Small intestine (tissue), 7 donors: ENCODE measurements around the gene GRHPR. TPM values are rescaled to one million over a fixed set of nuclear protein-coding genes. Genes with fewer than 3 reads are reported as not detected.

ENCODE experiments used
- DNase-seq, 2 donors: peaks; one replicate each; pipeline versions ENCODE4 v3.0.0 to v3.0.0-alpha.2; 2013
- FAIRE-seq: peaks from 2 replicates; lab custom pipeline; 2012; peaks lifted over from hg19 to GRCh38; lab: Jason Lieb, UNC
- H3K27ac ChIP-seq, 3 donors: one replicate each; pipeline ENCODE4 v1.5.1; 2013; ENCODE audit warnings: low read length in 2 of 3, mild to moderate bottlenecking in 2 of 3, control low read depth in 1 of 3, inconsistent platforms in 1 of 3, low read depth in 1 of 3, moderate library complexity in 1 of 3
- H3K27me3 ChIP-seq, 3 donors: one replicate each; pipeline ENCODE4 v1.6.1; 2013; ENCODE audit warnings: low read length in 3 of 3, inconsistent platforms in 1 of 3; ENCODE audit not compliant: control insufficient read depth in 3 of 3, insufficient read depth in 3 of 3
- H3K36me3 ChIP-seq, 3 donors: one replicate each; pipeline ENCODE4 v1.6.1; 2013; ENCODE audit warnings: low read length in 3 of 3, inconsistent platforms in 1 of 3, low read depth in 1 of 3, mild to moderate bottlenecking in 1 of 3, moderate library complexity in 1 of 3; ENCODE audit not compliant: control insufficient read depth in 3 of 3, insufficient read depth in 2 of 3
- H3K4me1 ChIP-seq, 3 donors: one replicate each; pipeline ENCODE4 v1.6.1; 2013; ENCODE audit warnings: low read length in 2 of 3, inconsistent platforms in 1 of 3, low read depth in 1 of 3, mild to moderate bottlenecking in 1 of 3, moderate library complexity in 1 of 3; ENCODE audit not compliant: control insufficient read depth in 3 of 3, insufficient read depth in 2 of 3
- H3K4me3 ChIP-seq, 3 donors: one replicate each; pipeline ENCODE4 v1.5.1; 2013; ENCODE audit warnings: low read length in 3 of 3, control low read depth in 1 of 3, inconsistent platforms in 1 of 3, low read depth in 1 of 3, mild to moderate bottlenecking in 1 of 3, moderate library complexity in 1 of 3
- H3K9me3 ChIP-seq, 2 donors: one replicate each; pipeline ENCODE4 v1.6.1; 2013; ENCODE audit warnings: low read depth in 1 of 2, low read length in 1 of 2; ENCODE audit not compliant: control insufficient read depth in 2 of 2, insufficient read depth in 1 of 2
- WGBS, 3 donors: extraction: QIAGEN DNeasy Blood & Tissue Kit; methylation state at CpG; one replicate each; pipeline ENCODE4 v1.1.7; 2013; 5-methylcytosine and 5-hydroxymethylcytosine counted together
- polyA plus RNA-seq, 4 donors: library from polyadenylated mRNA; stranded (reverse) in 3 of 4; unstranded in 1 of 4; fragments of 200-250 nt in 3 of 4; fragments of 120-200 nt in 1 of 4; gene quantifications; one replicate each; pipeline versions ENCODE4 v1.2.1 to v1.2.3, GENCODE V29; 2013
- donor health status: healthy with polysubstance abuse.
- donor health status: control.
- donor health status: control.
- donor health status: Bipolar disorder and iron deficiency.
- donor health status: healthy.

GRHPR gene
- polyA plus RNA-seq, 4 donors, result 103 to 134 (median 123) TPM

DNA sequence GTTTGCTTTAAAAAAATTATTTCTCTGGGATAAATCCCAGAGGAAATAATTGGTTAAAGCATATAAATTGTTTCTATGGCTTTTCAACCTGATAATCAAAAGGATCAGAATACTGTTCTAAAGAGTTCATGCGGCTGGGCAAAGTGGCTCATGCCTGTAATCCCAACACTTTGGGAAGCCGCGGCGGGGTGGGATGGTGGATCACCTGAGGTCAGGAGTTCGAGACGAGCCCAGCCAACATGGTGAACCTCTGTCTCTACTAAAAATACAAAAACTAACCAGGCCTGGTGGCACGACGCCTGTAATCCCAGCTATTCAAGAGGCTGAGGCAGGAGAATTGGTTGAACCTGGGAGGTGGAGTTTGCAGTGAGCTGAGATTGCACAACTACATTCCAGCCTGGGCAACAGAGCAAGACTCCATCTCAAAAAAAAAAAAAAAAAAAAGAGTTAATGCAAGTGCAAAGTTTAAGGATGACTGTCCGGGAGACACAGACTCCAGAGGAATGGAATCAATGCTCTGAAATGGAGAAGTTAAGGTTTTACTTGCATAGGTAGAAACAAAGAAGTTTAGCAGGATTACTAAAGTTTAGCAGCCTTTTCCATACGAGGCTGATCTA is 16.6 kb upstream of the GRHPR start:
- no peak for DNase-seq
- FAIRE-seq, result no peak
- Histone ChIP-seq H3K36me3 (no peaks in the 10 kb centered on the region), H3K4me3 (no peak overlapping the region), H3K27me3 (no peaks in the 10 kb centered on the region), H3K4me1 (no peaks in the 10 kb centered on the region), H3K27ac (no peak overlapping the region), H3K9me3 (no peaks in the 10 kb centered on the region)
- WGBS, 3 donors, result 89 to 90% (median 89%) methylated on average over 10 of the region's 10 CpGs

- 90 to 92% (median 91%) methylated on average over 11 of the region's 11 CpGs for whole genome bisulfite sequencing, 3 donors
Measured at GRCh38 chr9:37406603-37407401, 15.7 kb upstream of the GRHPR start.

DNA sequence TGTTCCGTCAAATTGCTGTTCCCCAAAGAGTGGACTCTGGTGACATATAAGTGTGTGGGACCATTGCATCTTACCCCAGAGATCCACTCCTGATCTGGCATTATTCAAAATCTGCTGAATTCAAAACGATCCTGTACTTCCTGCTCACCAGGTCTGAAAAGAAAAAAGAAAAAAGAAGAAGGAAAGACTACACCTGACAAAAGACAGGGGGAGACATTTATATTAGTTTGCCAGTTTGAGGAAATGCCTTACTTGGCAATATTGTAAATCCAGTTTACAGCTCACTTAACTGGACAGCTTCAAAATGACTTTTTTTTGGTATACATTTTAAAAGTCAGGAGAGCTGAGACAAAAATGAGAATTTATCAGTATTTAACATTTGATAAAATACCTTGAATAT is 15.0 kb upstream of the GRHPR start:
- Histone ChIP-seq H3K27me3 (no peaks in the 10 kb centered on the region), H3K4me1 (peaks cover 0 to 5% (median 0%) of the 10 kb centered on the region in 3 donors), H3K9me3 (no peaks in the 10 kb centered on the region), H3K36me3 (no peaks in the 10 kb centered on the region), H3K4me3 (no peak overlapping the region), H3K27ac (no peak overlapping the region)
- DNase-seq, result no peak
- WGBS, 3 donors, result 52 to 59% (median 54%) methylated on average over 2 of the region's 2 CpGs
- FAIRE-seq, result no peak

More at GRCh38 chr9:37406603-37407401, 15.7 kb upstream of the GRHPR start:
- Histone ChIP-seq H3K9me3 (no peaks in the 10 kb centered on the region), H3K27ac (no peak overlapping the region), H3K4me1 (peaks cover 0 to 5% (median 0%) of the 10 kb centered on the region in 3 donors), H3K36me3 (no peaks in the 10 kb centered on the region), H3K27me3 (no peaks in the 10 kb centered on the region), H3K4me3 (no peak overlapping the region)
- FAIRE-seq, result no peak
- DNase-seq, result no peak

DNA sequence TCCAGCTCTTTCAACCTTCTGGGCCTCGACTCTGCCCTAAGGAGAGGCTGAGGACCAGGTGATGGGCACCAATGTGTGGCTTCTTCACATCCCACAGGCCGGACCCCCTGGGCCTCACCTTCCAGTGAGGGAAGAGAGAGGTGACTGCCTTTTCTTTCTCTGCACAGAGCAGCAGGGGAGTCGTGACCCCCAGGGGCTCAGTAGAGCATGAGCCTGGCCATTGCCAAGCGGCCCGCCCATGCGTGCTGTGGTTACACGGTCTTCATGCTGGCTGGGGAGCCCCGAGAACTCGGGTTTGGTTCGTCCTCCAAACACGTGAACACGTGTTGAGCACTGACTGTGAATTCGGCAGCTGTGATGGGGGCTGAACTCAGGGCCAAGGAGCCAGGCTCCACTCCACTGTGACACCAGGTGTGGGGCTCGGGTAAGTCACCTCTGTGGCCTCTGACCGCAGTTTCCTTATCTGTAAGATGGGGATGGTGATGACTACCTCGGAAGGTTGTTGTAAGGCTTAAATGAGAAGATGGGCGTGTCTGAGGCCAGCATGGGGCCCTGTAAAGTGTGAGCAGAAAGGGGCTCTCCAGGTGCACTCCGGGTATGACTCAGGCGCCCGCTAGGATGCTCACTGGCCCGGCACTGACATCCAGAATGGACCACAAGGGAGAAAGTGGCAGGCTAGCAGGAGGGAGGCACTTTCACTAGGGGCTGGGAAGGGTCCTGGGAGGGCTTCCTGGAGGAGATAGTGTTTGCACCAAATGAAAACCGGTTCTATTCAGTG is 13.4 kb upstream of the GRHPR start:
- H3K4me1 ChIP-seq, result peaks cover 0 to 5% (median 0%) of the 10 kb centered on the region in 3 donors
- H3K27me3 ChIP-seq, result no peaks in the 10 kb centered on the region
- no peak overlapping the region for H3K27ac ChIP-seq
- H3K4me3 ChIP-seq, result no peak overlapping the region
- 66 to 73% (median 72%) methylated on average over 20 to 22 of the region's 22 CpGs for WGBS, 3 donors
- FAIRE-seq (no peak), DNase-seq (peak in 1 of 2 donors; percentile 24)
- H3K9me3 ChIP-seq, result no peaks in the 10 kb centered on the region
- no peaks in the 10 kb centered on the region for H3K36me3 ChIP-seq

GRCh38 chr9:37410354-37410861 is 12.1 kb upstream of the GRHPR start:
- H3K27me3 ChIP-seq, result no peaks in the 10 kb centered on the region
- H3K4me1 ChIP-seq, result peaks cover 0 to 7% (median 0%) of the 10 kb centered on the region in 3 donors
- no peak for DNase-seq
- no peak for FAIRE-seq
- 83 to 88% (median 85%) methylated on average over 8 to 9 of the region's 9 CpGs for WGBS, 3 donors
- H3K36me3 ChIP-seq, result no peaks in the 10 kb centered on the region
- no peaks in the 10 kb centered on the region for H3K9me3 ChIP-seq
- H3K27ac ChIP-seq, result no peak overlapping the region
- H3K4me3 ChIP-seq, result no peak overlapping the region

DNA sequence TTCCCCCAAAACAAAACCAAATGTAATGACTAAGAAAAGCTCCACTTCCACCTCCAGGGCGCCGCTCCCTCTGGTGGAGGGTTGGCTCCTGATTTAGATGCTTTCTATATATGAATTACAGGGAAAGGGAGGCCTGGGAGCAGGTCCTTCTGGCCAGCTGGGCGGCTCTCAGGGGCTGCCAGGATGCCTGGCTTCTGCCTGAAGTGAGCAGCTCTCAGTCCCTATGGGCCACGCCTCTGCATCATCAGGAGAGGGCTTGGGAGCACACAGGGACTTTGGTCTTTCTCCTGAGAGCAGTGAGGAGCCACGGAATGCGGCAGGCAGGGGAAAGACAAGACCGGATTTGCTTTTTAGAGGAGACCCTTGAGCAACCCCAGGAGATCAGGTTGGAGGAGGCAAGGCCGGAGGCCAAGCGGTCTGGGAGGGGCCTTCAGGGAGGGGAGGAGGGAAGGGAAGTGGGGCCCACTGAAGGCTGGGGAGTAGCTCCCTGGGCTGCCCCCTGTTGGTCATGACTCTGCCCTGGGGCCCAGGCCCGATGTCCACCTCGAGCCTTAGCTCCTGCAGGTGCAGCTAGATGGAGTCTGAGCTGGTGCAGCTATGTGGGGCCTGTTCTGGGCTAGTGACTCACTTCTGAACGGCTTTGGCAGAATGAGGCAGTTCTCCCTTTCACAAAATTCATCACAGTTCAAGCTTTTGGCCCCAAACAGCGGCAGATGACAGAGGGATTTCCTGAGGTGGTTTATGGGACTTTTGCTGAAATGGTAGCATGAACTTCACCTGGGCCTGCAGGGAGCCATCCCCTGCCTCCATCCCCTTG is 11.3 kb upstream of the GRHPR start:
- DNase-seq, result peak; percentile 67 to 77
- 27 to 62% (median 43%) methylated on average over 12 of the region's 13 CpGs for WGBS, 3 donors
- peaks cover 0 to 9% (median 0%) of the 10 kb centered on the region in 3 donors for H3K4me1 ChIP-seq
- no peaks in the 10 kb centered on the region for H3K9me3 ChIP-seq
- FAIRE-seq, result no peak
- H3K36me3 ChIP-seq, result no peaks in the 10 kb centered on the region
- no peak overlapping the region for H3K27ac ChIP-seq
- H3K27me3 ChIP-seq, result no peaks in the 10 kb centered on the region
- no peak overlapping the region for H3K4me3 ChIP-seq

DNA sequence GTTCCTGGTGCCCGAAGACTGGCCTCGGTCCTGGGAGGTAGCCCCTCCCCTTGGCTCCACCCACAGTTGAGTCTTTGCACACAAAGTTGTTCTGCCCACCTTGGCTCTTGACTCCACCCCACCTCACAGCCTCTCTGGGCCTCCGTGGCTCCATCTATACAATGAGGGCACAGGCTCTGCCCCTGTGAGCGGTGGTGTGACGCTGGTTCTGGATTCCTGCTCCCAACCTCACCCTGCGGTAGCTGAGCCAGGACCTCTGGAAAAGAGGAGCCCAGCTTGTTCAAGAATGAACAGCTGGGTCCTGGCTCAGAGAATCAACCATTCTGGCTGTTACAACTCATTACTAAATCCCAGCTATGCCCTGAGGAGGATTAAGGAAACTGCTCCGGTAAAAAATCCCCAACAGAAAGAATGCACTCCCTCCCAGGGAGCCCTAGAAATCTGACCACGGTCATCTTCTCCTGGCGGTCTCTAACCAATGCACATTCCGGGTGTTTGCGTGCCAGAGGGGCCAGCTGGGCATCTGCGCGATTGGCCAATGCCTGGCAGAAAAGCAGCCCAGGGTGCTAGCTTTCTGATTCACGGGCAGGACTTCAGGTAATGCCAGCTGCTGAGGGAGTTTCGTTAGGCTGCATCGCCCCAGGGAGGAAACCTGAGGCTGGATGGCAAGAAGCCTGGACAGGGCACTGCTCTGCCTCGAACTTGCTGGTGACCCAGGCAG is 9.9 kb upstream of the GRHPR start:
- FAIRE-seq (no peak), DNase-seq (no peak)
- Histone ChIP-seq H3K4me3 (no peak overlapping the region), H3K9me3 (no peaks in the 10 kb centered on the region), H3K36me3 (no peaks in the 10 kb centered on the region), H3K27ac (no peak overlapping the region), H3K4me1 (peaks cover 0 to 9% (median 0%) of the 10 kb centered on the region in 3 donors), H3K27me3 (no peaks in the 10 kb centered on the region)
- 79 to 89% (median 81%) methylated on average over 17 of the region's 17 CpGs for WGBS, 3 donors
